ENCODE results near the gene EEF1AKMT3. TPM values are rescaled to one million over a fixed set of nuclear protein-coding genes. Genes with fewer than 3 reads are reported as not detected.

The EEF1AKMT3 gene
- total and polyA plus RNA-seq, 4 donors = 1.5 to 6.4 (median 2.1) TPM

GRCh38 chr12:57781244-57781643, 8.8 kb downstream of the EEF1AKMT3 start (continued):
- no peak for TF ChIP-seq SP1 (IDR thresholded peaks at IDR 0.05)

DNA sequence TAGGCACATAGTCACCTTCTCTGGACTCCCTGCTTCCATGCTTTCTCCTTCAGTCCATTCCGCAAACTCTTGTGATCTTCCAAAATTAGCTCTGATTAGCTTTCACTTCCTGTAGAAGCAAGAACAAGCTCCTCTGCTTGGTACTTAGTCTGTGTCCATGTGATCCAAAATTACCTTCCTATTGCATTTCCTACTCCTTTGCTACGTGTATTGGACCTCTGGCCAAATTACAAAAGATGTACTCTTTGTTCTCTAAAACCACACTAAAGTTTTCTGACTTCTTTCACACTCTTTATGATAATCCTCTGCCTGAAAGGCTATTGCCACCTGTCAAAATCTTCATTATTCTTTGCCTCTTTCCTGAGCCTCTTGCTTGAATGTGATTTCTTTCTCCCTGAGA, 9.4 kb downstream of the EEF1AKMT3 start:
- no peaks in the 10 kb centered on the region for H3K27me3 ChIP-seq (ENCODE audit: control insufficient read depth in 4 of 4, insufficient read depth in 4 of 4, low read length in 3 of 4)
- H3K9me3 ChIP-seq (ENCODE audit: control insufficient read depth in 4 of 4, low read length in 3 of 4) = no peaks in the 10 kb centered on the region
- DNase-seq (ENCODE audit: low spot score) = no peak
- no peak for TF ChIP-seq REST (IDR thresholded peaks at IDR 0.05)
- no peak for TF ChIP-seq HNF4G (IDR thresholded peaks at IDR 0.05)
- no peak for TF ChIP-seq FOXA2 (IDR thresholded peaks at IDR 0.05)
- H3K9ac ChIP-seq (ENCODE audit: low read depth in 1 of 2, low read length in 2 of 2) = no peak overlapping the region
- peaks cover 0 to 19% (median 15%) of the 10 kb centered on the region in 4 donors for H3K4me1 ChIP-seq (ENCODE audit: control insufficient read depth in 4 of 4, insufficient read depth in 4 of 4, low read length in 3 of 4)
- WGBS = 73% methylated on average over 2 of the region's 2 CpGs
- peaks cover 2 to 13% (median 12%) of the 10 kb centered on the region in 4 donors for H3K36me3 ChIP-seq (ENCODE audit: control insufficient read depth in 4 of 4, insufficient read depth in 3 of 4, low read depth in 1 of 4, low read length in 3 of 4)
- no peak overlapping the region for H3K4me3 ChIP-seq (ENCODE audit: low read depth in 1 of 3, low read length in 3 of 3)
- no peak overlapping the region for H3K27ac ChIP-seq (ENCODE audit: low read depth in 1 of 2, low read length in 2 of 2)

DNA sequence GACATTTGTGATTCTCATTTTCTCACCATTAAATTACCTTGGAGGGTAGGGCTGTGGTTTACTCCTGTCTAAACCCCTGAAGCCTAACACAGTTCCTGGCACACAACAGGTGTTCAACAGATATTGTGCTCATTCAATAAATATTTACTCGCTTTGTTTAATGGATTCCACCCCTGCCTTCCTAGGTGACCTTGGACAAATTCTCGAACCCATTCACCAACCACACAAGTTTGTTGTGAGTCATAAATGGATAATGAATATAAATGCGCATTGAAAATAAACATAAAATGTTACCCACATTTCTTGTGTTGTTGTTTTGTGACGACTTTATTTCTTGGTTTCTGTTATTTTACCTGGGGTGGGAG, 9.8 kb downstream of the EEF1AKMT3 start:
- Histone ChIP-seq H3K9me3 (ENCODE audit: control insufficient read depth in 4 of 4, low read length in 3 of 4) (no peaks in the 10 kb centered on the region), H3K4me3 (ENCODE audit: low read depth in 1 of 3, low read length in 3 of 3) (no peak overlapping the region), H3K9ac (ENCODE audit: low read depth in 1 of 2, low read length in 2 of 2) (no peak overlapping the region), H3K27ac (ENCODE audit: low read depth in 1 of 2, low read length in 2 of 2) (no peak overlapping the region), H3K27me3 (ENCODE audit: control insufficient read depth in 4 of 4, insufficient read depth in 4 of 4, low read length in 3 of 4) (no peaks in the 10 kb centered on the region), H3K4me1 (ENCODE audit: control insufficient read depth in 4 of 4, insufficient read depth in 4 of 4, low read length in 3 of 4) (peaks cover 0 to 19% (median 15%) of the 10 kb centered on the region in 4 donors), H3K36me3 (ENCODE audit: control insufficient read depth in 4 of 4, insufficient read depth in 3 of 4, low read depth in 1 of 4, low read length in 3 of 4) (peaks cover 3 to 17% (median 15%) of the 10 kb centered on the region in 4 donors)
- DNase-seq (ENCODE audit: low spot score) = no peak
- TF ChIP-seq NR2F2 (IDR thresholded peaks at IDR 0.05) (no peak), EGR1 (IDR thresholded peaks at IDR 0.05; ENCODE audit: low read depth in 2 of 2) (no peak)
- 13% methylated on average over 4 of the region's 4 CpGs for WGBS

- peak within 1 kb of the TSS; percentile 39 to 44 for H3K27ac ChIP-seq (ENCODE audit: low read depth in 1 of 2, low read length in 2 of 2)
- WGBS = under 1% methylated on average over 45 of the region's 45 CpGs
- peak; percentile 99 for DNase-seq (ENCODE audit: low spot score)
- H3K9me3 ChIP-seq (ENCODE audit: control insufficient read depth in 4 of 4, low read length in 3 of 4) = no peaks in the 10 kb centered on the region
- H3K4me3 ChIP-seq (ENCODE audit: low read depth in 1 of 3, low read length in 3 of 3) = peak within 1 kb of the TSS; percentile 74 to 99 (median 98)
- H3K4me1 ChIP-seq (ENCODE audit: control insufficient read depth in 4 of 4, insufficient read depth in 4 of 4, low read length in 3 of 4) = peaks cover 0 to 19% (median 15%) of the 10 kb centered on the region in 4 donors
- peak within 1 kb of the TSS; percentile 82 for H3K9ac ChIP-seq (ENCODE audit: low read depth in 1 of 2, low read length in 2 of 2)
- no peaks in the 10 kb centered on the region for H3K27me3 ChIP-seq (ENCODE audit: control insufficient read depth in 4 of 4, insufficient read depth in 4 of 4, low read length in 3 of 4)
- peaks cover 5 to 21% (median 17%) of the 10 kb centered on the region in 4 donors for H3K36me3 ChIP-seq (ENCODE audit: control insufficient read depth in 4 of 4, insufficient read depth in 3 of 4, low read depth in 1 of 4, low read length in 3 of 4)
- TF ChIP-seq ATF3 (IDR thresholded peaks at IDR 0.05) = peak; percentile 95
- peak; percentile 58 to 60 for TF ChIP-seq JUND (IDR thresholded peaks at IDR 0.05)
- TF ChIP-seq REST (IDR thresholded peaks at IDR 0.05) = peak; percentile 70
- peak; percentile 68 for TF ChIP-seq FOXA1 (IDR thresholded peaks at IDR 0.05)
- TF ChIP-seq RXRA (IDR thresholded peaks at IDR 0.05) = peak; percentile 59 to 65
- no peak for TF ChIP-seq TAF1 (conservative IDR thresholded peaks at IDR 0.05)
- peak; percentile 91 for TF ChIP-seq YY1 (IDR thresholded peaks at IDR 0.05)
- TF ChIP-seq RAD21 (IDR thresholded peaks at IDR 0.05) = peak; percentile 77 to 81
- TF ChIP-seq HNF4A (conservative IDR thresholded peaks at IDR 0.05) = peak in 1 of 2 donors; percentile 32
- TF ChIP-seq CTCF (IDR thresholded peaks at IDR 0.05; ENCODE audit: low read depth, low read length, missing input control) = peak; percentile 95
- TF ChIP-seq FOXA2 (IDR thresholded peaks at IDR 0.05) = peak; percentile 39
- peak; percentile 44 for TF ChIP-seq SP1 (IDR thresholded peaks at IDR 0.05)
- peak in 1 of 2 donors; percentile 42 for TF ChIP-seq EGR1 (IDR thresholded peaks at IDR 0.05; ENCODE audit: low read depth in 2 of 2)
Measured at GRCh38 chr12:57782608-57783465, 10.4 kb downstream of the EEF1AKMT3 start, which contains the start of gene TSFM. TSFM (plus strand) TSS chr12:57782787; CDS start chr12:57782802, 15 bp downstream.

Data from liver (tissue), 9 donors.